Testis (tissue), 2 donors: ENCODE measurements around the gene ARL3.
"Not testable (repeated sequence)": the region's sequence is repeated elsewhere in the genome, so short reads cannot be mapped to it uniquely, and the experiment has no call there.

Source experiments
- POLR2A ChIP-seq: fragments of 450-650 bp; IDR thresholded peaks from one replicate; pipeline ENCODE4 v1.6.1; 2017; ENCODE audit warnings: antibody characterized with exemption, mild to moderate bottlenecking, moderate library complexity
- TF ChIP-seq, protein P1 (sequence below), 3 experiments: fragments of 450-650 bp in 2 of 3; fragments of 200-600 bp in 1 of 3; sonication (generic) in 1 of 3; IDR thresholded peaks; one replicate each; pipeline ENCODE4 v1.5.1; 2016 to 2019; ENCODE audit warnings: antibody characterized with exemption in 3 of 3, mild to moderate bottlenecking in 2 of 3, moderate library complexity in 1 of 3

DNA sequence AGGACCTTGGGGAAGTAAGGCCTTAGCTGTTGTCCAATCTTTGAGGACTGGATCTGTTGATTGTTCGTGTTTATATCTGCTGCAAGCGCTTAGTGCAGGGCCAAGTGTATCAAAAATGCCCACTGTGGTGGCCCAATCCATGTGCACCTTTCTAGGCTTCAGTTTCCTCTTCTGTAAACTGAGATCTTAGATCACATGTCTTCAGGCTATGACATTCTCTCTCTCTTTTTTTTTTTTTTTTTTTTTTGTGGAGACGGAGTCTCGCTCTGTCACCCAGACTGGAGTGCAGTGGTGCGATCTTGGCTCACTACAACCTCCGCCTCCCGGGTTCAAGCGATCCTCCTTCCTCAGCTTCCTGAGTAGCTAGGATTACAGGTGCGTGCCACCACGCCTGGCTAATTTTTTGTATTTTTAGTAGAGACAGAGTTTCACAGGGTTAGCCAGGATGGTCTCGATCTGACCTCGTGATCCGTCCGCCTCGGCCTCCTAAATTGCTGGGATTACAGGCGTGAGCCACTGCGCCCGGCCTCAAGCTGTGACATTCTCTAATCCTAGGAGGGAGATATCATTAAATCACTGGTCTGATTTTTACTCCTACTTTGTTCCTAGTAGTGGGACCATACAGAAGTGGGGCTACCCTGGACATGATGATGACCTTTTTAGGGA lies 2.8 kb upstream of the ARL3 start:
- TF ChIP-seq, protein P1, sequence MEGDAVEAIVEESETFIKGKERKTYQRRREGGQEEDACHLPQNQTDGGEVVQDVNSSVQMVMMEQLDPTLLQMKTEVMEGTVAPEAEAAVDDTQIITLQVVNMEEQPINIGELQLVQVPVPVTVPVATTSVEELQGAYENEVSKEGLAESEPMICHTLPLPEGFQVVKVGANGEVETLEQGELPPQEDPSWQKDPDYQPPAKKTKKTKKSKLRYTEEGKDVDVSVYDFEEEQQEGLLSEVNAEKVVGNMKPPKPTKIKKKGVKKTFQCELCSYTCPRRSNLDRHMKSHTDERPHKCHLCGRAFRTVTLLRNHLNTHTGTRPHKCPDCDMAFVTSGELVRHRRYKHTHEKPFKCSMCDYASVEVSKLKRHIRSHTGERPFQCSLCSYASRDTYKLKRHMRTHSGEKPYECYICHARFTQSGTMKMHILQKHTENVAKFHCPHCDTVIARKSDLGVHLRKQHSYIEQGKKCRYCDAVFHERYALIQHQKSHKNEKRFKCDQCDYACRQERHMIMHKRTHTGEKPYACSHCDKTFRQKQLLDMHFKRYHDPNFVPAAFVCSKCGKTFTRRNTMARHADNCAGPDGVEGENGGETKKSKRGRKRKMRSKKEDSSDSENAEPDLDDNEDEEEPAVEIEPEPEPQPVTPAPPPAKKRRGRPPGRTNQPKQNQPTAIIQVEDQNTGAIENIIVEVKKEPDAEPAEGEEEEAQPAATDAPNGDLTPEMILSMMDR (IDR thresholded peaks at IDR 0.05): not testable (repeated sequence)
- TF ChIP-seq POLR2A: not testable (repeated sequence)
